Thyroid gland (tissue), 4 donors: ENCODE data around the gene ALKBH4.

Source experiments
- POLR2A ChIP-seq, 2 donors: fragments of 450-650 bp; IDR thresholded peaks; one replicate each; pipeline ENCODE4 v1.6.1; 2017; ENCODE audit warnings: antibody characterized with exemption in 2 of 2, mild to moderate bottlenecking in 2 of 2, moderate library complexity in 1 of 2
- TF ChIP-seq, protein P1 (sequence below), 6 experiments: fragments of 200-600 bp in 3 of 6; fragments of 450-650 bp in 3 of 6; sonication (generic) in 3 of 6; IDR thresholded peaks; one replicate each; pipeline ENCODE4 v1.5.1; 2016 to 2019; ENCODE audit warnings: antibody characterized with exemption in 6 of 6, mild to moderate bottlenecking in 2 of 6, inconsistent platforms in 1 of 6, moderate library complexity in 1 of 6

DNA sequence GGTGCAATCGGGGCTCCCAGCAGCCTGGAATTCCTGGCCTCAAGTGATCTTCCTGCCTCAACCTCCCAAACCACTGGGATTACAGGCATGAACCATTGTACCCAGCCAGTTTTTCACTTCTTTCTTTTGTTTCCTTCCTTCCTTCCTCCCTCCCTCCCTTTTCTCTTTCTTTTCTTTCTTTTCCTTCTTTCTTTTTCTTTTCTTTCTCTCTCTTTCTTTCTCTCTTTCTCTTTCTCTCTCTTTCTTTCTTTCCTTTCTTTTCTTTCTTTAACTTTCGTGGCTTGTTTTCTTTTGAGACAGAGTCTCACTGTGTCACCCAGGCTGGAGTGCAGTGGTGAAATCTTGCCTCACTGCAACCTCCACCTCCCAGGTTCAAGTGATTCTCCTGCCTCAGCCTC lies 19.0 kb downstream of the ALKBH4 start:
- TF ChIP-seq, protein P1, sequence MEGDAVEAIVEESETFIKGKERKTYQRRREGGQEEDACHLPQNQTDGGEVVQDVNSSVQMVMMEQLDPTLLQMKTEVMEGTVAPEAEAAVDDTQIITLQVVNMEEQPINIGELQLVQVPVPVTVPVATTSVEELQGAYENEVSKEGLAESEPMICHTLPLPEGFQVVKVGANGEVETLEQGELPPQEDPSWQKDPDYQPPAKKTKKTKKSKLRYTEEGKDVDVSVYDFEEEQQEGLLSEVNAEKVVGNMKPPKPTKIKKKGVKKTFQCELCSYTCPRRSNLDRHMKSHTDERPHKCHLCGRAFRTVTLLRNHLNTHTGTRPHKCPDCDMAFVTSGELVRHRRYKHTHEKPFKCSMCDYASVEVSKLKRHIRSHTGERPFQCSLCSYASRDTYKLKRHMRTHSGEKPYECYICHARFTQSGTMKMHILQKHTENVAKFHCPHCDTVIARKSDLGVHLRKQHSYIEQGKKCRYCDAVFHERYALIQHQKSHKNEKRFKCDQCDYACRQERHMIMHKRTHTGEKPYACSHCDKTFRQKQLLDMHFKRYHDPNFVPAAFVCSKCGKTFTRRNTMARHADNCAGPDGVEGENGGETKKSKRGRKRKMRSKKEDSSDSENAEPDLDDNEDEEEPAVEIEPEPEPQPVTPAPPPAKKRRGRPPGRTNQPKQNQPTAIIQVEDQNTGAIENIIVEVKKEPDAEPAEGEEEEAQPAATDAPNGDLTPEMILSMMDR (IDR thresholded peaks at IDR 0.05): no peak
- TF ChIP-seq POLR2A (IDR thresholded peaks at IDR 0.05): no peak
